HG02870 (cell line): ENCODE data around the gene TMTC1.
"Not testable (repeated sequence)": the region's sequence is repeated elsewhere in the genome, so short reads cannot be mapped to it uniquely, and the experiment has no call there.

Experiments
- ATAC-seq: cut with Tn5 transposase; IDR thresholded peaks from one replicate; pipeline ENCODE4 v1.9.1; 2021; ENCODE audit warnings: mild to moderate bottlenecking, moderate library complexity; ENCODE audit not compliant: unreplicated experiment

TMTC1 gene

GRCh38 chr12:29581631-29582030, 202.1 kb downstream of the TMTC1 start:
- no peak for ATAC-seq

DNA sequence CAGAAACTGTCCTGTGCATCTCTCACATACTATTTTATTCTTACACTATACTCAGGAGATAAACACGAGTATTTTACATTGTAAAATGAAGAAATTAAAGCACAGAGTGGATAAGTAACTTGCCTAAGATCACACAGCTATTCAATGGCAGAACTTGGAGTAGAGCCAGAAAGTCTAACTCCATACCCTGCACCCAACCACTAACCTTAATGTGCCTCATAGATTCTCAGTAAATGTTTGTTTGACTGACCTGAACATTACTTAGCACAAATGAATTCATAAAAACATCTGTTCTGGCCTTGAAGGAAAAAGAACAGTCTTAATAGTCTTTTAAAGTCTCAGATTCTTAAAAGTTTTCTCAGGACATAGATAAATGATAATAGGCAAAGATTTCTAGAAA, 202.8 kb downstream of the TMTC1 start:
- no peak for ATAC-seq

DNA sequence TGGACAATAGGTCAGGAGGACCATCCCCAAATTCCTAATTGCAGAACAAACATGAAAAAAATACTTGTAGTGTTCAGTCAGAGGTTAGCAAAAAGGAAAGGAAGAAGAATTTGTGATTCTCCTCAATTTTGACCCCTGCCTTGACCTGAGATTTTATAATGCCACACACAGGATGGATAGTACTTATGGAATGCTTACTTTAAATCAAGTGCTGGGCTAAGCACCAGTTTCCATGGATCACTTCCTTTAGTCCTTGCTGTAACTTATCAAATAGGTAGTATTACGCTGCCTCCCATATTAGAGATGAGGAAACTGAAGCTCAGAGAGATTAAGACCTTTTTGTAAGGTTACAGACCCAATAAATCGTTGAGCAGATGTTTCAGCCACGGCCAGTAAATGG, 205.0 kb downstream of the TMTC1 start:
- no peak for ATAC-seq

- no peak for ATAC-seq
These were observed 205.7 kb downstream of the TMTC1 start for GRCh38 chr12:29578070-29578469.

GRCh38 chr12:29574500-29574899, 209.2 kb downstream of the TMTC1 start:
- no peak for ATAC-seq

DNA sequence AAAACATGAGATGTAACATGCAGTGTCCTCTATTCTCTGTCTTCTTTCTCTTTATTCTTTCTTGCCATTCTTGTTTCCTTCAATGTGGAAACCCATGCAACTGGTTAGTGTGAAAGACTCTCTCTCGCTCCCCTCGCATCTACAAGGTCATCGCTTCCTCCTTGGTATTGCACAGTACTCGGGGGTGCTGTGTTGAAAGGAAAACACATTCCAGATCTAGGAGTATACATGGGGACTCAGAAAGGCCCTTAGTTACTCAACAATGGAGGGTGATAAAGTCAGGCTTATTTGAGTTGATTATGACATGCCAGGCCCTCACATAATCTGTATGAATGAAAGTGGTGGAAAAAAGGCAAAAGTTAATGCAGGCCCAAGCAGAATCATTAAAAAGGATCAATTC, 210.8 kb downstream of the TMTC1 start:
- no peak for ATAC-seq

GRCh38 chr12:29572464-29572863, 211.3 kb downstream of the TMTC1 start:
- ATAC-seq = no peak

GRCh38 chr12:29569132-29569757, 214.5 kb downstream of the TMTC1 start:
- no peak for ATAC-seq

DNA sequence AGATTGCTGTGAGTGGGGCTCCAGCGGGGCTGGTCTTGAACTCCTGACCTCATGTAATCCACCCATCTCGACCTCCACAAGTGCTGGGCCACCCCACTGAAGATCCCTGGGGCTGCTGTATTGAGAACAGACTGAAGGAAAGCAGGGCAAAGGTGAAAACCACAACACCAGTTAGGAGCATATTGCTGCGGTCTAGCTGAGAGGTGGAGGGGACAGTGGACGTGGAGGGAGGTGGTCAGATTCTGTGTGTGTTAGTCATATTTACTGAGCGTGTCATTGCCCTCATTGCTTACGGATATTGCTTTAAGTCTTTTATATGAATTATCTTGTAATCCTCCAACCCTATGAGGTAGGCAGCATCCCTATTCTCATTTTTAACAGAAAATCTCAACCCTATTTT, 217.3 kb downstream of the TMTC1 start:
- no peak for ATAC-seq

DNA sequence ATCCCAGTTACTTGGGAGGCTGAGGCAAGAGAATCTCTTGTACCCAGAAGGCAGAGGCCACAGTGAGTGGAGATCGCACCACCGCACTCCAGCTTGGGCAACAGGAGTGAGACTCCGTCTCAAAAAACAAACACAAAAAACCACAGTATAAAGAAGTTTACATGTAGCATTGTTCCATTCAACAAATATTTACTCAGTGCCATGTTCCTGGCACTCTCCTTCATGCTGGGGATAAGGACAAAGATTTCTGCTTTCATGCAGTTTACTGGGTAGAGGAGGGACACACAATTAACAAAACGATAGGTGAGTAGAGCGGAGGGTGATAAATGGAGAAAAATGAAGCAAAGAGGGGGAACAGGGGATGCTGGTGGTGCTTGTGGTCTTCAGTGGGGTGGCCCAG, 218.0 kb downstream of the TMTC1 start:
- no peak for ATAC-seq

DNA sequence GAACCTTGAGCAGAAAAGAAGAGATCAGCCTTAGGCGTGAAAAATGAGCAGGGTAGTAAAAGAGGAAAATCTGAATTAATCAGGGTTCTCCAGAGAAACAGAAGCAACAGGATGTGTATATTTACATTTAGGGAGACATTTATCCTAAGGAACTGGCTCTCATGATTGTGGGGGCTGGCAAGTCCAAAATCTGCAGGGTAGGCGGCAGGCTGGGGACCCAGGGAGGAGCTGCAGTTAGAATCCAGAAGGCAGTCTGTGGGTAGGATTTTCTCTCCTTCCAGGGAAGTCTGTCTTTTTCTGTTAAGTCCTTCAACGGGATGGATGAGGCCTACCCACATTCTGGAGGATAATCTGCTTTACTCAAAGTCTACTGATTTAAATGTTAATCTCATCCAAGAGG, 218.8 kb downstream of the TMTC1 start:
- no peak for ATAC-seq

GRCh38 chr12:29563636-29564035, 220.1 kb downstream of the TMTC1 start:
- peak; percentile 51 for ATAC-seq

GRCh38 chr12:29563071-29563470, 220.7 kb downstream of the TMTC1 start:
- no peak for ATAC-seq

- ATAC-seq = no peak
These were observed 221.5 kb downstream of the TMTC1 start for GRCh38 chr12:29562110-29562804.

DNA sequence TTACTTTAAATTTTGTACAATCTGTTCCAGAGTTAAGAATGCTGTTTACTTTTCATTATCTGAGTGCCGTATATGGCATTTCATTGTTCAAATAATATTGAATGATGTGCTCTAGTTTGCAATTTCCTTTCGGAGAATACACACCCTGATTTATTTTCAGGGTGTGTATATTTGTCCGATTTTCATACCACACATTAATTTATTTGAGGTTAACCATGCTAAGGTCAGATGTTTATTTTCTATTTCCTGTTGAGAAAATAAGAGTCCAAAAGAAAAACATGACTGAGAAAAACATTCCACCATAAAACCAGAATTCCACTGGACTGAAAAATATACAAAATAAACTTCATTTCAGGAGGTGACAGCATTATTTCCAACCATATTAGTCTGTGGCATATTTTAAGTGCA, 222.1 kb downstream of the TMTC1 start:
- no peak for ATAC-seq

DNA sequence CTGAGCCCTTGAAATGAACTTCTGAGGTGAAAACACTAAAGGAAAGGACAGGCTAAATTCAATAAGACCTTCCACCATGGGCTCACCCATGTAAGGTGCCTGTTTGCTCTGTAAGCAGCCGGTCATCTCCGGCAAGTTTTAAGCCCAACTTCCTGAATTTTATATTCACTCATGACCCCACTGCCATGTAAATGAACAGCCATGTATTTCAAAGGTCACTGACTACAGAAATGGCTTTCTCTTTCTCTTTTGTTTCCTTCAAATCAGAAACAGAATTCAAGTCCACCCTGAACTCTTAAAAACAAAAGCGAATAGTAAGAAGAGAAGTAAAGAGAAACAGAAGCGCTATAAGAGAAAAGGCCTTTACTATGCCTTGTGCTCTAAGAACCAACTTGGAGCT, 224.5 kb downstream of the TMTC1 start:
- ATAC-seq = no peak

- ATAC-seq = no peak
These were observed 227.4 kb downstream of the TMTC1 start for GRCh38 chr12:29556363-29556762.

- ATAC-seq = not testable (repeated sequence)
These were observed 228.3 kb downstream of the TMTC1 start for GRCh38 chr12:29555451-29555850.

DNA sequence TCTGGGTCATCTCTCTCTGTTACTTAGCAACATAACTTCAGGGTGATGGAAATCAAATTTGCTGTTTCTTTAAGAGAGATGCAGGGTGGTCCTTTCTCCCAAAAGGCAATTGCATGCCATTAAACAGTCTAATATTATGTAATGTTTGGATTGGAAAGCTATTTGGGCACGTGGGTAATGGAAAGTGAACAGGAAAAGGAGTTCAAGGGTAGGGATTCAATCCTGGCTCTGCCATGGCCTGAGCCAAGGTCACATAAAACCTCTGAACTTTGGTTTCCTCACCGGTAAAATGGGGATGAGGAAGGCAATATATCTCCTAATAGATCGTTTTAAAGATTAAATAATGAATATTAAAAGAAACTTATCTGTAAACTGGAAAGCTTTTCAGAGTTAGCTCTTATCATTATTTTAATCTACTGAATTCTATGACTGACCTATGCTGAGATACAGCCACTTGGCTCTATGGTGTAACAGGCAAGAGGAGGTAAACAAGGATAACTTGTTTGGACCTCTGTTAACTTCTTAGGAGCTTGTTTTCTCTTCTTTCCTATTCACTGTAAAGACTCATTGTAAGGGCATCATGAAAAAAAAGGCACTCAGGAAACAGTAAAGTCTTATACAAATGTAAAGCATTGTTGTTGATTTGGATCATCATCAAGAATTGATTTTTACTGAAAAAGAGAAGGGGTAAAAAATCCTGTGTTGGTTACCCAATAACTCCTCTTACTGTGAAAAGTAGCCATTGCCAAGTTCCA, 230.6 kb downstream of the TMTC1 start:
- ATAC-seq = no peak

DNA sequence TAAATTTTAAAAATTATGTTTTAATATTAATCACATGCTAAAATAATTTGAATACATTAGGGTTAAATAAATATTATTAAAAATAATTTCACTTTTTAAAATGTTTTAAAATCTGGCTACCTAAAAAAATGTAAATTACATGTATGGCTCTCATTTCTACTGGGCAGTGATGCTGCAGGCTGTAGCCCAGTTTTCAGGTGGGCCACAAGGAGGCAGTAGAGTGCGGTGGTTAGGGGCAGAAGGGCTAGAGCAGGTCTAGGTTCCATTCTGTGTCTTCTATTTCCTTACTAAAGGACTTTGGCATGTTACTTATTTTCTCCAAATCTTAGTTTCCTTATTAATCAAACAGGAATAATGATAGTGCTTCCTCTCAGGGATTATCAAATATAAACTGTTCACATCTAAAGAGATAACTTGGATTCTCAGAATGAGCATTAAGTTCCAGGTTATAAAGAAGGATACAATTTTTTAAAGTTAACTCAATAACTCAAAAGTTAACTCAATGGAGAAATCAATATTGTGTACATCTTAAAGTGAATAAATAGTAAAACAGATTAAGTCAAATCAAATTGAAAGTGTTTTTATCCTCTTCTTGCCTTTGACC, 231.3 kb downstream of the TMTC1 start:
- ATAC-seq = peak; percentile 98

DNA sequence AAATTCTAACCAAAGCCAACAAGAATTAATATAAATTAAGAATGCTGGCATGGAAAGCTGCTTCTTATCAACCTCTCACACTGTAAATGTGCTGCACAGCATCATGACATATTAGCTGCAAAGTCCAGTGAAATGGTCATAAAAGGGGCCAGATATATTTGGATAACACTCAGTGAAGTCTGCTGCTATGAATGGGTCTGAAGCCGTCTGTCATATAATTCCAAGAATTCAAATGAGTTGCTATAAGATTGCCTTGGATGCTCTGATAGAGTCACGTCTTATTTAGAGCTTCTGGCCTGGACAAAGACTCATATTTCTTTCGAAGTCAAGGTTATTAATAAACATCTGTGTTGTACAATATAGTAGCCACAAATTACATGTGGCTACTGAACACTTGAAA, 231.9 kb downstream of the TMTC1 start:
- no peak for ATAC-seq

DNA sequence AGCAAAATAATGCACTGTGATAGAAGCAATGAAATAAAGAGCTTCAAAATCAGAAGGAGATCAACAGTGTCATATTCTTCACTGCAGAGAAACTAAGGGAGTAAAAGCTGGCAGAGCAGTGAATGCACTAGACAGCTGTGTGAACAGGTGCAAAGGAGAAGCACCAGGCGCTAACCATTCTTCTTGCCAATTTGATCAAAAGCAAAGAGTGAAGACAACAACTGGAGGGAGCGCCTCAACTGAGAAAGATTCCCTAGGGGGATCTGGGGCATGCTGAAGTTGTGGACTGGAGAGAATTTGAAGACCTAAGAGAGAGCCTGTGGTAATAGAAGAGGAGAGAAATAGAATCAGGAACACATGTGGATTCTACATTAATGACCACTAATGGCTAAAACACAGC, 235.9 kb downstream of the TMTC1 start:
- no peak for ATAC-seq
